Measurements from ENCODE around the gene ENDOU.
A peak's percentile ranks its signal among the peaks of the same experiment; 100 is the strongest.

ENDOU gene

DNA sequence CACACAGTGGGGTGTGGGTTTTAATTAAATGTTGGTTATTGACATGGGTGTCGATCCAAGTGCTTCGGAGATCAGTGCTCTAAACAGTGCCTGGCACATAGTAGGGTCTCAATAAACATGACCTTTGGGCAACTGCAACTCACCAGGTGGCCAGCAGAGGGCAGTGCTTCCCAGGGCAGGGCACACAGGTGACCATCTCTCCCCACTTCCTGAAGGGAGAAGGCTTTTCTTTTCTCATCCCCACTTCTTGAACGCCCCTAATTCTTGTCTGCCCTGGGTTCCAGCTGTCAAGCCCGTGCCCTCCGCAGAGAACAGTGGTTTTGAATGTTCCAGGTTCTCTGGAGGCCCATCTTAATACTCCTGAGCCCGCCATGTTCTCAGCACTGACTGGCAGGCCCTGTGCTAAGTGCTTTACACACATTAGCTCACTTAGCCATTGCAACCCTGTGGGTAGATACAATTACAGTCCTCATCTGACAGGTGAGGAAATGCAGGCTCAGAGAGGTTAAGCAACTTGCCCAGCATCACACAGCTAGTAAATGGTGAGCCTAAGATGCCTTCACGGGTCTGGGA is 17.0 kb upstream of the ENDOU start:
- DNase-seq = peak; percentile 72

DNA sequence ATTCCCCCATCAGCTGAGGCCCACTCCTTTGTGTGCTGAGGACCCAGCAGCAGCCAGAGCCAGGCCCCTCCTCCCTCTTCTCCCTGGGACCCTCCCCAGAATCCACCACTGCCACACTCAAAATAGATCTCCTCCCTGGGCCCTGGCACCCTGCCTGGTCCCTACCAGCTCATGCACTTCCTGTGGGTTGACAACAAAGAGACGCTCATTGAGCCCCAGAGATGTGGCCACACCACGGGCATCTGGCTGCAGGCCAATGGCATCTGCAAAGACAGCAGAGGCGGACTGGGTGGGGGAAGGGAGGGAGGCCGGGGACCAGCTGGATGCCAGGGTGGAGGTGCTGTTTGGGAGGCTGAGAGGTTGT is 16.0 kb upstream of the ENDOU start:
- DNase-seq = peak; percentile 24

DNA sequence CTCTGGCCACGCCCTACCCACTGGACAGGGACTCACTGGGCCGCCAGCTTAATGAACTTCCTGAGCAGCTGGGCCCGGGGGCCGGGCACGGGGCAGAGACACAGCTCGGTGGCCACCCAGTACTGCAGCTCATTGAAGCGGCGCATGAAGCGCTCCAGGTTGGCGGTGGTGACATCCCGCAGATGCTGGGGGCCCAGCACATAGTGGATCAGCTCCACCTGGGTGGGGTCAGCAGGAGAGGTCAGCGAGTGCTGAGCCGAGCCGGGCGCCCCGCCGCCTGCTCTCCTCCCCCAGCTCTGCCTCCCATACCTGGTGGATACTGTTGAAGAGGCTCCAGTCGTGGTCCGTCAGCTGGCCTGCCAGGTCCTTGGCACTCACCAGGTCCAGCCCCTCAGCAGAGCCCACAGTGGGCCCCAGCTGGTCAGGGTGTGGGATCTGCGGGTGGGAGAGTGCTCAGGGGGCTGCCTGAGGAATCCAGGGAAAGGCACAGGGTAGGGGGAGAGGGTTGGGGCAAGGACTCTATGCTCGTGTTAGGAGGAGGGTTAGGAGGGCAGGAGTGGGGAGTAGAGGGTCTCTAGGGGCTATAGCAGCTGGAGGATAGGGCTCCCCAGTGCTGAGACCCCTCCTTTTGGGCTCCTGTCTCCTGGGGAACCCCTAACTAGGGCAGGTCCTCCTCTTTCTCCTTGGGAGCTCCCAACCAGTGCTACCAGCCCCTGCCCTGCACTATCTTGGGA is 15.5 kb upstream of the ENDOU start:
- no peak for DNase-seq

DNA sequence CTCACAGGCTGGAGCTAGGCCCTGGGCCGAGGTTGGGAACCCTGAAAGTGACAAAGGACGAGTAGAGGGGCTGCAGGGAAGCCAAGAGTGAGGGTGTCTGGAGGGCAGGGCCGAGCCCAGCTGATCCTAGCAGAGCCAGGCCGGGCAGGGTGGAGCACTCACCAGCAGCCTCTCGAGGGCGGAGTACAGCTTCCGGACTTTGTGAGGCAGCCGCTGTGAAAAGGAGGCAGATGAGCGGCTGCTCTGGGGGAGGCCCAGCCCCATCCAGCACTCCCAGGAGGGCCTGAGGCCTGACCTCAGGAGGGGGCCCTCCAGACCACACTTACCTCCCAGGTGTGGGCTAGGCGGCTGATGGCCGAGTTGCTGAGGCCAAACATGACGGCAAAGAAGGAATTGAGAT is 14.7 kb upstream of the ENDOU start:
- DNase-seq = no peak

DNA sequence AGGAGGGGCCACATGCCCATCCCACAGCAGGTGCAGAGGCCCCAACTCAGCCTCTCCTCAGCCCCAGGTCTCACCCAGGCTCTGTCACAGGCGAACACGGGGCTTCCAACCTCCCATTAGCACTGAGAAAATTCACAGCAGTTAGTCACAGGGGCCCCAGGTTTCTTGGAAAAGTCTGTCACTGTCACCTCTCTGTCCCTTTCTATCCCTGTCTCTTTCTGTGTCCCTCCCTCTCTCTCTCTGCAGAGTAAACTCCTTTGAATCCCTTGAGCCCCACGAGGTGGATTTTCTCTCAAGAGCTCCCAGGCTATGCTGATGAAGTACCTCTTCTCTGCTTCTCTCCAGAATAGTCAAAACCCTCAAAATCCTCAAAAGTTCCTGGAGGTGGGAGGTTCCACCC is 14.0 kb upstream of the ENDOU start:
- DNase-seq = no peak

DNA sequence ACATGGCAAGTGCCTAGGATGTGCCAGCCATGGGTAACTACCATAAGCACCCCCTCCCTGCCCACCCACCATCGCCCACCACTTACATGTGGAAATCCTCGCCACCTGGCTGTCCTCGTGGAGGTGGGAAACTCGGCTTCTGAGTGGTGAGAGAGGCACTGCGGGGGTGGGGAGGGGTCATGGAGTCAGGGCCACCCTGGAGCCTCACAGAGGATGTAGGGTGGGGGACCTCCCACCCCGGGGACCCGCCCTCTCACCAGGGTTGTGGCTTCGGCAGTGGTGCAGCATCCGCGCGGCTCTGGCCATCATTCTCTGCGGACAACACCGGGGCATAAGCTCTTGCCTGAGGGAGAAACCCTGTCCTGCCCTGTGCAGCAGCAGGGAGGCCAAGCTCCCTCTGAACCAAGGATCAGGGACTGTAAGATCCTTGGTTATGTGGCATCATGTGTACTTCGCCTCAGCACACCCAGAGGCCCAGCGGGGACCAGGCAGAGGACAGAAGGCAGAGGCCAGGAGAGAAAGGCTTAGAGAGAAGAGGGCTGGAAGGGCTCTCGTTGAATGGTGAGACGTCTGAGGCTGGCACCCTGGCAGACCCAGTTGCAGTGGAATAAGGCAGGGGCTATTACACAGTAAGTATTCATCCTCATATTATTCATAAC is 12.8 kb upstream of the ENDOU start:
- no peak for DNase-seq

DNA sequence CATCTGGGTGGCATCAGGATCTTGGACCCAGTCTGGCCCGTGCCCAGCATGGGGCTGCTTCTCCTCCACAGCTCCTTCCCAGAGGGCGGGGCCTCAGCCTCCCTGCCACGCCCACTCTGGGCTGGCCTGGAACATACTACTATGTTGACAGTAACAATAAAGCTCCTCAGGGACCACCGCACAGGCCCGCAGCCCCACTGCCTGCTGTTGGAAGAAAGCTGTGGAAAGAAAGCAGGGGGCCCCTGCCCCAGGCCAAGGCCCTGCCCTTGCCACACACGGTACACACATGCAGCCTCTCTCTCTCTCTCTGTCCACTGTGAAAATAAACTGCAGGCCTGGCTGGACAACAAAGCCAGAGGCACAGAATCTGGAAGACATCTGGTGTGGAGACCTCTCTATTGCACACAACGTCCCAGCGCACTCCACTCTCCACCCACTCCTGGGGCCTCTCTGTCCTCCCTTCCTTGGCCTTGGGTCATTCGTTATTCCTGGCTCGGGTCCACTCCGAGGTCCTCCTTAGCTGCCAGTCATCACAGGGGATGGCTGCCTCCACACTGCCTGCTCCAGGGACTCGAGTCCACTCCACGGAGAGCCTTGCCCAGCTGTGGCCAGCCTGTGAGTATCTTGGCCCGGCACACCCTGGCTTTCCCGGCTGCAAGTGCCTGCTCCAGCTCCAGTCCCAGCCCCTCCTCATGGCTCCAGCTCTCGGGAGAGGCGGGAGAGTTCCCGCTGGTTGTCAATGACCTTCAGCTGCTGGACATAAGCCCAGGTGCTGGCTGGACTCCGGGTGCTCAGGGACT is 11.8 kb upstream of the ENDOU start:
- no peak for DNase-seq

DNA sequence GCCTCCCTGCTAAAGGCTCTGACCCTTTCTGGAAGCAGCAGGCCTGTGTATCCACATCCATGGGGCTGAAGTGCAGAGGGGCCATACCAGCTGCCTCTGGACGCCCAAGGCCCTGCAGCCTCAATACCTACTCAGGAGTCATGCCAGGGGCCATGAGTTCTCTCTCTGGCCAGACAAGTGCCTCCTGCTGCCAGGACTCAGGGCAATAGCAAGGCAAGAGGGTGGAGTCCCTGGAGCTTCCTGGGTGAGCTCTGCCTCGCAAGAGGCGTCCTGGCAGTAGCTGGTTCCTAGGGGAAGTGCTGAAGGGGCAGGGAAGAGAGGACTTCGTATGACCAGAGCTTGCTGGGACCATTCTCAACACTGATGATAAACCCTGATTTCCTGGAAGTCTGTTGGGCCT is 10.9 kb upstream of the ENDOU start:
- no peak for DNase-seq

DNA sequence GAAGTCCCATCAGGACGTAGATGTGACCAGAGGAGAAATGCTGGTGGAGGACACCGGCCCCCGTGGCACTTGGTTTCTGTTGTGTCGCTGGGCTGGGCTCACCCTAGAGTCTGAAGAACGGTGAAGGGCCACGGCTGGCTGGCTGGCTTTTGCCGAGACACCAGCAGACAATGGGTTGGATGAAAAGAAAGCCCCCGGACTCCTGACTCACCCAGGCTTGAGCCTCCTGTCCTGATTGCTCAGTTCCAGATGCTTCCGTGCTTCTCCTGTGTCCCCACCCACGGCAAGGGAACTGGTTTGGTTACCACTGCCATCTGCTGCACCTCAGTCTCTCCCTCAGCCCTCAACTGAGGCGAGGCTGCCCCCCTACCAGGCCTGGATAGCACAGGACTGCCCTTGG is 10.4 kb upstream of the ENDOU start:
- no peak for DNase-seq

DNA sequence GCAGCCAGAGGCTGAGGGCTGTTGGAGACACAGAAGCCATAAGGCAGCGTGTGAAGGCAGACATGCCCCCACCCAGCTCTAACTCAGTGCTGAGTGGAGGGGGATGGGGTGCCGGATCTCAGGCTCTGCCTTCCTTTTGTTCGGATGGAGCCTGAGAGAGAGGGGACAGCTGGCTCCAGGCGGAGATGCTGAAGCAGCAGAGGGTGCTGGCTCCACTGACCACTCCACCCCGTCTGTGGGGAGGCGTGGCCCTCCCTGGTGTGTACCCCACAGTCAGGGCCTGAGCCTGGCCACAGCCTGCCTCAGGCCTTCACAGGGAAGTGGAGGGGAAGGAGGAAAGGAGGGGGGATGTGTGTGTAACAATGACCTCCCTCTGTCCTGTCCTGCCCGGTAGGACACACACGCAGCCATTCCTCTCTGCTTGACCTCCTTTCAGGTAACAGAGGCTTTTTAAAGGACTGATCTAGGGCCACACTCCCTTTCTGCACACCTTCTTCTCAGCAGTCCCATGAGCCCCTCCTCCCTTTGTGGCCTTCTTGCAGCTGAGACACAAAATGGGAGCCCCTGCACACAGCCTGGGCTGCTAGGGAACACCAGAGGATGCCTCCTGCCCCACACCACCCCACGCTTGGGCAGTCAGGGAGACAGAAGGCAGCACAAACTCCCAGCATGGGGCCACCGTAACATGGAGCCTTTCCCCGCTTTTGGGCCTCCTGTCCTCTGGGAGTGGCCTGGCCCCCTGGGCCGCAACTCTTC is 9.6 kb upstream of the ENDOU start:
- no peak for DNase-seq

DNA sequence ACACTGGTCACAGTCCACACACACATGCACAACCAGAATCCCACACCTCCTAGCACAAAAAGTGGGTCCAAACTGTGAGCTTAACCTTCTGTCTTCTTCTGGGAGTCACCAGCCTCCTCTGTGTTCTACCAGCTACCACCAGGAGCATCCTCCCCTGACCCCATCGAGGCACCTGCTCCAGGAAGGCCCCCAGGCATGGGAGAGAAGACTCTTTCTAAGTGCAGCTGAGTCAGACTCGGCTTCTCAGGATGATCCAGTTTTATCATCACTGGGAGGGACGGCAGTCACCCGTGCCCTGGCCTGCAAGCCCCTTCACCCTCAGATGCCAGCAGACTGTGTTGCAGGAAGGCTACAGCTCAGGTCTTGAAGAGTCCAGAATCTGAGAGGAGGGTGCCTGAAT is 7.9 kb upstream of the ENDOU start:
- DNase-seq = no peak

DNA sequence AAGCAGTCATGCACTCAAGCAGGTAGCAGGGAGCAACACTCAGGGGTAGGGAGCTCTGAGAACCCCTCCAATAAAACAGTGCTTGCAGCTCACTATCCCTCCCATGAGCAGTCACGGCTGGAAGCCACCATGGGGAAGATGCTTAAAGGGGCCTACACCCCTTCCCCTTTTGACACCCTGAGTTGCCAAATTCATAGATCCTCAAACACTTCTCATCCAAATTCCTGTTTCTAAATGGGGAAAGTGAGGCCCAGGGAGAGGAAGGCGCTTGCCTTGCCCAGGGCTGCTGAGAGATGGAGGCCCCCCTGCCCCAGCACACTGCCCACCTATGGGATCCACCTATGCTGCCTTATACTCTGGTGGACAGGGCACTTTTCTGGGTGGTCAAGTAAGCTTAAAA is 7.2 kb upstream of the ENDOU start:
- no peak for DNase-seq

DNA sequence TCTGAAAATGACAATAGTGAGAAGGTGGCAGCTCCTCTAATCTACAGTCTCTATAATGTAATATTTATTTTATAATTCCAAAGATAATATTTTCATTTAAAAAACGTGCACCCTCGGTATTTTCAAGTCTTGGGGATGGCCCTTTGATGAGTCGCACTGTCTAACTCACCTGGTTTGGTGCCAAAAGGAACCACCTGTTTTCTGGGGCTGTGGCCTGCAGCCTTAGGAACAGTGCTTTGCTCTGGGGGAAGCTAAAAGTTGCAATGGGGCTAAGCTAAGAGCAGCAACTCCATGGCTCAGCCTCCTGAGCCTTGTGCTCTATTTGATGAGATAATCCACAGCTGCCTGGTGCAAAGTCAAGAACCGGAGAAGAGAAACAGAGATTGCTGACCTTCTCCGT is 6.4 kb upstream of the ENDOU start:
- no peak for DNase-seq

DNA sequence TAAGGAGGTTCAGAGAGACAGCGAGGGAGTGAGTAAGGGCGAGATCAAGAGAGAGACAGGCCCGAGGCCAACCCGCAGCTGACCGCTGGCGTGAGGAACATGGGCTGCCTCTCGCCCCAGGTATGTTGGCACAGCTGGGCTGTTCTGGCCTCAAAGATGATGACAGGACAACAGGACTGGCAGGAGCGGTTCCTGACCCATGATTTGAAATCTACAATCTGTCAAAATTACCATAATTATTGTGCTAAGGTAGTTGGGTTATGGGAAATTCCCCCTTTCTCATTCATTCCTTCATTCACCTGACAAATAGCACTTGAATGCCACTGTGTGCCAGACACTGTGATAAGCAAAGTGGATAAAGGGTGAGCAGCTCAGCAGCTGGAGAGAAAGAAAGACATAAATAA is 5.1 kb upstream of the ENDOU start:
- no peak for DNase-seq

DNA sequence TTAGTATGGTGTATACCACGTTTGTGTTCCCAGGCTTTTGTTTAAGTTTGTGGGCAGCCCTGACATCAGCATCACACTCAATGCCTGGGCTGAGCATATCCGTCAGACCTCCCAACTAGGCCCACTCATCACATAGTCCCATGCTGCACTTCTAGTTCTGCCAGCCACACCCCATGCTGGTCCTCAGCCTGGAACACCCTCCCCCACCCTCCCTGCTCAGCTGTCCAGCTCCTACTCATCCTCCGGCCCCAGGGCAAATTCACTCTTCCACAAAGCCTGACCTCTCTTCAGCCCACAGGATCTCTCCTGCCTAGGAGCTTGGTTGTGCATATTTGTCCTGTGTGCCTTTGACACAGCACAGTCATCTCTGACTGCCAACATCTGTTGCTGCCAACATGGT is 3.9 kb upstream of the ENDOU start:
- DNase-seq = no peak

DNA sequence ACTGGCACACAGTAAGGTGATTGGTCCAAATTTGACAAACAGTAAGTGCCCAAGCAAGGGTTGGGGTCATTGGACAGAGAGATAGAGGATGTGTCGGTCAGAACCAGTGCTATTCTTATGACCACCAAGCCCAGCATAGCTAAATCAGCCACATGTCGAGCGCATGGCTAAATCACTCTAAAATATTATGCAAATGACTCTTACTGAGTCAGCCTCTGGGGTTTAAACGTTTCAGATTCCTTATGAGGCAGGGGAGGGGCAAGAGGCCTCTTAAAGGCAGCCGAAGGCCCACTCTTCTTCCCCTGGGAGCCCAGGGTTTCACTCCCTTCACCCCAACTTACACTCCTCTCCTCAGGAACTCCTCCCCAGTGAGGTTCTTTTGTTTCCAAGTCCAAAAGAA is 603 bp upstream of the ENDOU start:
- DNase-seq = no peak

DNA sequence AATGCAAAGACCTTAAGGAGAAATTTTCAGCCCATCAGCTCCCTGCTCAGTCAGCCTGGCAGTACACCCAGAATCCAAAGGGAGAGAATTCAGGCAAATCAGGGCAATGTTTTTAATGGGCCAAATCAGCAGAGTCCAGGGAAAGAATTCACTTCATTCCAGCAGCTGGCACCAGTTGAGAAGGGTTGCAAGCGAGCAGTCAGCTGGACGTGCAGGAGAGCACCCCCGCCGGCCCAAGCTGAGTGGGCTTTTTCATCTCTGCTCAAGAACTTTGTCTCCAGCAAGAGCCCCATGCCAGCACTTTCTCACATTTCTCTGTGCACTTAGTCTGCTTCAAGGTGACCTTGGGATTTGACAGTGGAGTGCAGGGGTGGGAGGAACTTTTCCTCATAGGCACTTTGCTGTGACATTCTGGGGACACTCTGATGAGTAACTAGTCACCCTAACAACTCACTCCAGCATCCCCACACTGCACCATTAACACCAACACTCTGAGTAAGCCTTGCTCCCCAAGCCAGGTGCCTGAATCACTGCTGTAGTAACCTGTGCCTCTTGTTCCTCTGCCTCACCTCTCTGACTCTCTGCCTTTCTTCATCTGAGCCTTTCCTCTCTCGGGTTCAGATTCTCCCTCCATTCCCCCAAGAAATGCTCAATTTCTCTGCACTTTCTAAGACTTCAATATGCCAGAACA is 2.2 kb downstream of the ENDOU start:
- no peak for DNase-seq

DNA sequence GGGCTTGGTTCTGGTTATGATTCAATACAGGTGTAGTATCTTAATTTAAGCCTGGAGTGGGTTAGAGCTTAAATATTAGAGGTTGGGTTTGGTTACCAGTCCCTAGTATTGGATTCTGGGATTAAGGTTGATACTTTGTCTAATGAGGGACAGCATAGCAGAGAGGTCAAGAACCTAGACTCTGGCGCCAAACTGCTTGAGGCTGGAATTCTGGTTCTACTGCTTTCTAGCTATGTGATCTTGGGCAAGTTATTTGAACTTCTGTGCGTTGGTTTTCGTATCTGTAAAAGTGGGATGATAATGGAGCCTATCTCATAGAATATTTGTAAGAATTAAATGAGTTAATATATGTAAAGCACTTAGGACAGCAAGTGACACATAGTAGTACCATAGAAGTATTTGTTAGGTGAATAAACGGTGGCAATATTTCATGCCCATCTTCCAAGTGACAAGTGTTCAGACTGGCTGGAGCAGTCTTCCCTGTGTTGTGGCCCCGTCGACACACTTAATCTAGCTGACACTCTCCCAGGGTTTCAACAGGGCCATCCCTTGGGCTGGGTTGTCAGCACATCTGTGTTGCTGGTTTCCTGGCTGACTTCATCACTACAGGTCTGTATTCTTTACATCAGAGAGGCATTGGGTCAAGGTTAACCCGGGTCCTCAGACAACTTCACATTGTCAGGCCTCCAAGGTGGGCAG is 3.0 kb downstream of the ENDOU start:
- no peak for DNase-seq

DNA sequence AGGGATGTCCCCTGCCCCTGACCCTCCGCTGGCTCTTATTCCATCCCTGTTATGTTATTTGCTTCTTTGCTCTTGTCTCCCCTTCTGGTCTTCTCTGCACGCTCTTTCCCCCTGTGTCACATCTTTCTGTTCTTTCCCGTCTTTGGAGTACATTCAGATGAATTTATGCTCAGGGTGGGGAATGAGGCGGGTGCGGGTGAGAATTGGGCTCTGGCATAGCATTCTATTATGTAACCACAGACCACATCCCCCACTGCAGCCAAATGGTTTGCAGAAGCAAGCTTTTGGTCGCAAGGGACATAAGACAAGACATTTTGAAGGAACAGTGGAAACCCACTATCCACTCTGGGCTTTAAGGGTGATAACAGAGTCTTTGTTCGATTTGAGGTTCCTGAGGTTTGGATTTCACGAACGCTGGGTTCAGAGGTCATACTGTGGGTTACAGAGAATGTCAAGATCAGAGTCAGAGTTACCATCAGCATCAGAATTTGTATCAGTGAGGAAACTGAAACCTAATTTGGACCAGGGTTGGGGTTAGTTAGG is 3.8 kb downstream of the ENDOU start:
- DNase-seq = no peak

DNA sequence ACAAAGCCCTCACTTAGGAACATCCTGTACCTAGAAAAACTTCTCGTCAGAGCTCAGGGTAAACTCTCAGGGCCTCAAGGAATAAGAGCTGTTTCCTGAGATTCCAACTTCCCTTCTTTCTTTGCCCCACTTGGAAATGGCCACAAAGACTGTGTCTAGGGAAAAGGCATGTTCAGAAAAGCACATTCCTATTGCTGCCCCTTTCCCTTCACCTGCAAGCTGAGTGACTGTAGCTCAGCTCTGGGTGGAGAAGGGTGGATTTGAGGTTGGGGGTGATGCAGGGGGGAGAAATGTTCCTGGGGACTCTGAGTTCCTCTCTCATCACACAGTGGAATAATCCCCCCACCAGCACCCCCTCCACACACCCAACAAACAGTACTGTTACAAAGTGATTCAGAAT is 6.8 kb downstream of the ENDOU start:
- no peak for DNase-seq

DNA sequence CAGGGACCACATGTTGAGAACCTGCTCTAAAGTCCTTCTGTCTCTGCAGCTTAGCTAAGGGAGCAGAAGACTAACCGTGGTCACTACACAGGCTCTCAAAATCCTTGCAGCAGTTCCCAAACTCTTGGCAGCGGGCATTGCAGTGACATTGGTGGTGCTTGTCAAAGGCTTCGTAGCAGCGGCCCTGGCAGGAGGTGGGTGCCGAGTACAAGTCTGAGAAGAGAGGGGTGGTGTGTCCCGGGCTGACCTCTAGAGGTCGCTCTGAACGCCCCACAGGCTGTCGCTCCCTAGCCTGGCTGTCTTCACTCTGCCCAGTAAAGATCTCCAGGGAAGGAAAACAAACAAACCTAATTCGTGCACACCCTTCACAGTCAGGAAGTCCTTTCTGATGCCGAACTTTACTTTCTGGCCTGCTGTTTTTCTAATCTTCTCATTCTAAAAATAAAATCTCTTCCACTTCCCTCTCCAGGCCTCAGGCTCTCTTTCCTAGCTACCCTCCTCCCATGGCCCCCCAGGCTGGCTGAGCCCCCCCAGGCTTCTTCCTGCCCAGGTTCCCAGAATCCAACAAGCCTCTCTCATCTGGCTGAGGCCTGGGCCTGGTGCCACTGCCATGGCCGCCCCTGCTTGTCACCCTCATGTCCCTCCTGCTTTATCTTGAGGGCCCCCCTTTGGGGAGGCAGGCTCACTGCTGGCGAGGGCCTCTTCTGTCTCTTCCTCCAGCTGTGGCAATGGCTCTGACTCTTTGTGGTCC is 7.7 kb downstream of the ENDOU start:
- DNase-seq = peak; percentile 60

Measured in activated naive CD4-positive, alpha-beta T cell treated with anti-CD3 and anti-CD28 coated beads, Interleukin-2, amount 50 U/mL, for 16 hours (primary cell).